Ishikawa (cell line): ENCODE results near the gene CHST10.

ENCODE experiments used
- CEBPB ChIP-seq: IDR thresholded peaks from 2 replicates; pipeline ENCODE4 v1.6.1; 2012
- CREB1 ChIP-seq: IDR thresholded peaks from 2 replicates; pipeline ENCODE4 v1.6.1; 2012; ENCODE audit warnings: low read depth
- EGR1 ChIP-seq: IDR thresholded peaks from 2 replicates; pipeline ENCODE4 v1.6.1; 2012
- EP300 ChIP-seq: IDR thresholded peaks from 2 replicates; pipeline ENCODE4 v1.6.1; 2012; ENCODE audit warnings: borderline replicate concordance
- FOXM1 ChIP-seq: IDR thresholded peaks from 2 replicates; pipeline ENCODE4 v1.6.1; 2012; ENCODE audit warnings: low read depth, borderline replicate concordance
- MAX ChIP-seq: IDR thresholded peaks from 2 replicates; pipeline ENCODE4 v1.6.1; 2012
- NFIC ChIP-seq: IDR thresholded peaks from 2 replicates; pipeline ENCODE4 v1.6.1; 2012
- RAD21 ChIP-seq: IDR thresholded peaks from 2 replicates; pipeline ENCODE4 v1.6.1; 2012; ENCODE audit warnings: low read depth
- REST ChIP-seq: IDR thresholded peaks from 2 replicates; pipeline ENCODE4 v1.6.1; 2012; ENCODE audit warnings: low read depth, mild to moderate bottlenecking
- TAF1 ChIP-seq: IDR thresholded peaks from 2 replicates; pipeline ENCODE4 v1.6.1; 2012; ENCODE audit warnings: low read depth, mild to moderate bottlenecking
- TCF12 ChIP-seq: IDR thresholded peaks from 2 replicates; pipeline ENCODE4 v1.6.1; 2012; ENCODE audit warnings: low read depth
- TEAD4 ChIP-seq: IDR thresholded peaks from 2 replicates; pipeline ENCODE4 v1.6.1; 2012
- USF1 ChIP-seq: IDR thresholded peaks from 2 replicates; pipeline ENCODE4 v1.6.1; 2012
- YY1 ChIP-seq: IDR thresholded peaks from 2 replicates; pipeline ENCODE4 v1.6.1; 2012; ENCODE audit warnings: low read depth
- ZBTB7A ChIP-seq: IDR thresholded peaks from 2 replicates; pipeline ENCODE4 v1.6.1; 2012; ENCODE audit warnings: low read depth

CHST10 gene

GRCh38 chr2:100399714-100400113, 17.8 kb downstream of the CHST10 start:
- TF ChIP-seq FOXM1 (no peak), MAX (no peak), CEBPB (no peak)

GRCh38 chr2:100397976-100398375, 19.5 kb downstream of the CHST10 start:
- TF ChIP-seq NFIC: no peak
- no peak for TF ChIP-seq CEBPB
- TF ChIP-seq TCF12: no peak
- TF ChIP-seq ZBTB7A: no peak
- no peak for TF ChIP-seq EP300

- TF ChIP-seq ZBTB7A (no peak), TEAD4 (no peak), YY1 (no peak), CEBPB (no peak), EGR1 (no peak), RAD21 (no peak), NFIC (no peak), FOXM1 (no peak)
These were observed 20.2 kb downstream of the CHST10 start for GRCh38 chr2:100397118-100397860.

GRCh38 chr2:100396483-100396882, 21.0 kb downstream of the CHST10 start:
- TF ChIP-seq REST (no peak), TEAD4 (no peak), EGR1 (no peak), YY1 (no peak), TCF12 (no peak), CEBPB (no peak), RAD21 (no peak), CREB1 (no peak), USF1 (no peak), EP300 (no peak), ZBTB7A (no peak), MAX (no peak), FOXM1 (no peak), NFIC (no peak), TAF1 (no peak)

GRCh38 chr2:100395532-100396350, 21.7 kb downstream of the CHST10 start:
- TF ChIP-seq TCF12 (no peak), CEBPB (no peak), REST (no peak), CREB1 (no peak), EGR1 (no peak), USF1 (no peak), EP300 (no peak), TAF1 (no peak), RAD21 (no peak), TEAD4 (no peak), ZBTB7A (no peak), YY1 (no peak)

GRCh38 chr2:100394111-100394641, 23.3 kb downstream of the CHST10 start:
- no peak for TF ChIP-seq EP300
- TF ChIP-seq TAF1: no peak
- no peak for TF ChIP-seq YY1
- TF ChIP-seq FOXM1: no peak
- TF ChIP-seq NFIC: no peak
- no peak for TF ChIP-seq EGR1
- TF ChIP-seq RAD21: no peak
- no peak for TF ChIP-seq CREB1
- no peak for TF ChIP-seq TEAD4
